MM.1S (cell line): ENCODE measurements around the gene ELFN1.

Experiments
- EZH2 ChIP-seq: fragments of 300-600 bp; sonication (generic); optimal IDR thresholded peaks from 2 replicates; pipeline ENCODE3; 2017; ENCODE audit warnings: low read depth, mild to moderate bottlenecking, antibody characterized with exemption, low read length, mixed read lengths
- EZH2phosphoT487 ChIP-seq: fragments of 300-600 bp; sonication (generic); IDR thresholded peaks from 2 replicates; pipeline ENCODE4 v1.6.1; 2018; ENCODE audit warnings: antibody characterized with exemption, low read length
- TF ChIP-seq, protein P1 (sequence below): fragments of 300-600 bp; sonication (generic); IDR thresholded peaks from 2 replicates; pipeline ENCODE4 v1.5.1; 2016; ENCODE audit warnings: antibody characterized with exemption, low read length, mixed read lengths

DNA sequence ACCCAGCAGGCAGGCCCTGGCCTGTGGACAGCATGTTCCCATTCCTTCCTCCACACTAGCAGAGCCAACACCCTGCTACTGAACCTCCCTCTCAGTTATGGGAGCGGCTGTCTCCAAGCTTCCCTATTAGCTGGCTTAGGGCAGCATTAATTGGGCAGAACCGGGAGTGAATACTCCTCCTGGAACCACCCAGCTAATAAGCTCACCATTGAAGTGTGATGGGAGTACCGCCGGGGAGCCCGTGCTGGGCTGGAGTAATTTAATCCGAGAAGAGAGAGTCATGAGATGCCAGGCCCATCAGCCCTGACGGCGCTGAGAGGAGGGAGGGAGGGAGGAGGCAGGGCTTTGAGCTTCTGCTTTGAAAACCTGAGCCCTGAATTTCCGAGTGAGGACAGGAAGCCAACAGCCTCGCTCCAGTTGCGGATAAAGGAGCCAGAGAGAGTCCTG, 31.8 kb upstream of the ELFN1 start:
- TF ChIP-seq EZH2 (no peak), EZH2phosphoT487 (no peak)
- TF ChIP-seq, protein P1, sequence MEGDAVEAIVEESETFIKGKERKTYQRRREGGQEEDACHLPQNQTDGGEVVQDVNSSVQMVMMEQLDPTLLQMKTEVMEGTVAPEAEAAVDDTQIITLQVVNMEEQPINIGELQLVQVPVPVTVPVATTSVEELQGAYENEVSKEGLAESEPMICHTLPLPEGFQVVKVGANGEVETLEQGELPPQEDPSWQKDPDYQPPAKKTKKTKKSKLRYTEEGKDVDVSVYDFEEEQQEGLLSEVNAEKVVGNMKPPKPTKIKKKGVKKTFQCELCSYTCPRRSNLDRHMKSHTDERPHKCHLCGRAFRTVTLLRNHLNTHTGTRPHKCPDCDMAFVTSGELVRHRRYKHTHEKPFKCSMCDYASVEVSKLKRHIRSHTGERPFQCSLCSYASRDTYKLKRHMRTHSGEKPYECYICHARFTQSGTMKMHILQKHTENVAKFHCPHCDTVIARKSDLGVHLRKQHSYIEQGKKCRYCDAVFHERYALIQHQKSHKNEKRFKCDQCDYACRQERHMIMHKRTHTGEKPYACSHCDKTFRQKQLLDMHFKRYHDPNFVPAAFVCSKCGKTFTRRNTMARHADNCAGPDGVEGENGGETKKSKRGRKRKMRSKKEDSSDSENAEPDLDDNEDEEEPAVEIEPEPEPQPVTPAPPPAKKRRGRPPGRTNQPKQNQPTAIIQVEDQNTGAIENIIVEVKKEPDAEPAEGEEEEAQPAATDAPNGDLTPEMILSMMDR: no peak
